H1 (cell line): ENCODE results near the gene ALS2CL.

Source experiments
- CTCF ChIP-seq, 3 experiments: IDR thresholded peaks; 1 replicate in 2 of 3; 2 replicates in 1 of 3; pipeline versions ENCODE4 v1.5.1 to v1.6.1; 2011; ENCODE audit warnings: low read length in 3 of 3, mild to moderate bottlenecking in 3 of 3, inconsistent platforms in 2 of 3, low read depth in 1 of 3, moderate library complexity in 1 of 3; ENCODE audit not compliant: insufficient read depth in 1 of 3; ENCODE audit errors: control extremely low read depth in 1 of 3
- EP300 ChIP-seq, 2 experiments: IDR thresholded peaks; 1 replicate in 1 of 2; 2 replicates in 1 of 2; pipeline ENCODE4 v1.6.1; 2011 to 2012; ENCODE audit warnings: low read depth in 2 of 2, low read length in 2 of 2, mild to moderate bottlenecking in 2 of 2, borderline replicate concordance in 1 of 2, inconsistent platforms in 1 of 2, moderate library complexity in 1 of 2
- JUN ChIP-seq: IDR thresholded peaks from 2 replicates; pipeline ENCODE4 v1.6.1; 2011; ENCODE audit warnings: low read depth, mild to moderate bottlenecking, improper control_type of control experiment, low read length
- SAP30 ChIP-seq: fragments of 300-600 bp; sonication (generic); IDR thresholded peaks from 2 replicates; pipeline ENCODE4 v1.7.1; 2012; ENCODE audit warnings: low read length, moderate library complexity, mild to moderate bottlenecking, inconsistent platforms; ENCODE audit not compliant: insufficient read depth, insufficient replicate concordance
- SP4 ChIP-seq: IDR thresholded peaks from 2 replicates; pipeline ENCODE4 v1.6.1; 2012; ENCODE audit warnings: low read length, inconsistent platforms
- TAF1 ChIP-seq: IDR thresholded peaks from 2 replicates; pipeline ENCODE4 v1.6.1; 2011; ENCODE audit warnings: mild to moderate bottlenecking, low read depth, low read length

DNA sequence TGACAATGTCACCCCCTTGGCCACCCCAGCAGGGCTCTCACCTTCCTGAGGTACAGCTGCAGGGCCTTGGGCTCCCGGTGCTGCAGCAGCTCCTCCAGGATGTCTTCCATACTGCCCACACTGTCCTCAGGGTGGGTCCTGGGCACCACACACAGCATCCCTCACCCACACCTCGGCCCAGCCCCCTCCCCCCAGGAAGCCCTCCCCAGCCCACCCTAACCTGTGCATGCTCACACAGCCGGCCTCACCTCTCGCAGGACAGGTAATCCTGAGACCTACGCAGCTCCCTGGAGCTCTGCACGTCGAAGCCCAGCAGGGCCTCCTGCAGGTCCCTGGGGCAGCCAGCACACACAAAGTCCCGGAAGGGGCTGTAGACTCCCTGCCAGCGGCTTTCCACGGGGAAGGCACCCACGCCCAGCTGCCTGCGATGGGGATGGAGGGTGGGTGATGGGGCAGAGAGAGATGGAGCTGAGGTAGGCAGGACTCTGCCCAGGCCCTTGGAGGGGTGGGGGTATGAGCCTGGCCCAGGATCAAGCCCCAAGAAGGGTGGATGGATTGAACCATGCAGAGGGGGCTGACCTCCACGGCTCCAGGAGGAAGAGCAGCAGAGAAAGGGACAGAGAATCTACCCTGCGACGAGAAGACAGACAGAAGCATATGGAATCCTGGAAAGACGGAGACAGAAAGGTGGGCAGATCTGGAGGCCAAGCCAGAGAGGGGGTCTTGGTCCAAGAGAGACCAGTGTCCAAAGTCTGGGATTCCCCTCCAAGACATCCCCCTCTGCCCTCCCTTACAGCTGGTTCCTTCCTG, 16.7 kb downstream of the ALS2CL start:
- TF ChIP-seq EP300 (IDR thresholded peaks at IDR 0.05; ENCODE audit: borderline replicate concordance in 1 of 2, low read depth in 2 of 2, low read length in 2 of 2) (no peak), TAF1 (no peak), CTCF (IDR thresholded peaks at IDR 0.05; ENCODE audit: control extremely low read depth in 1 of 3, insufficient read depth in 1 of 3, low read depth in 1 of 3, low read length in 3 of 3) (no peak), SAP30 (no peak), SP4 (no peak), JUN (no peak)
